NCI-H1417 (cell line): ENCODE measurements around the gene PSMB4.
"Not testable (repeated sequence)": the region's sequence is repeated elsewhere in the genome, so short reads cannot be mapped to it uniquely, and the experiment has no call there.

ENCODE experiments used
- DNase-seq, 3 experiments: peaks; one replicate each; lab custom pipeline; 2025; lab: John Stamatoyannopoulos, UW

Gene PSMB4

GRCh38 chr1:151386002-151386401 lies 13.4 kb upstream of the PSMB4 start:
- DNase-seq: no peak

DNA sequence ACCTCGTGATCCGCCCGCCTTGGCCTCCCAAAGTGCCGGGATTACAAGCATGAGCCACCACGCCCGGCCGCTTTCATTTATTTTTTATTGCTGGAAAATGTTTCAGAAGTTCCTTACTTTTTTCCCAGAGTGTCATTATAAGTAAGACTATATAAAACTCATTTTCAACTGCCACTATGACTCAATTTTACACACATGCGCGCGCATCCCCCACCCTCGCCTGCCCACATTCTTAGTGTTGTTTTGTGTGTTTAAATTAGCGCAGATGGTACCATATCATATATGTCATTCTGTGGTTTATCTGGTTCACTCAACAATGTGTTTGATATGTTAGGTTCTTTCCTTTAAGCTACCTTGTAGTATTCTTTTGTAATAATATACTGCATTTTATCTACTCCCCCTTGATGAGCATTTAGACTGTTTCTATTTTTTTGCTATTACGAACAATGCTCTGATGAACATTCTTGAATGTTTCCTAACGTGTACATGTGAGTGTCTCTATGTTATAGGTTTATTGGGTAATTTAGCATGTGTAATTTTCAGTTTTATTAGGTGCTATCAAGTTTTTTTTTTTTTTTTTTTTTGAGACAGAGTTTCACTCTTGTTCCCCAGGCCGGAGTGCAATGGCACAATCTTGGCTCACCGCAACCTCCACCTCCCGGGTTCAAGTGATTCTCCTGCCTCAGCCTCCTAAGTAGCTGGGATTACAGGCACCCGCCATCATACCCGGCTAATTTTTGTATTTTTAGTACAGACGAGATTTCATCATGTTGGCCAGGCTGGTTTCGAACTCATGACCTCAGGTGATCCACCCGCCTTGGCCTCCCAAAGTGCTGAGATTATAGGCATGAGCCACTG lies 8.9 kb upstream of the PSMB4 start:
- not testable (repeated sequence) for DNase-seq

DNA sequence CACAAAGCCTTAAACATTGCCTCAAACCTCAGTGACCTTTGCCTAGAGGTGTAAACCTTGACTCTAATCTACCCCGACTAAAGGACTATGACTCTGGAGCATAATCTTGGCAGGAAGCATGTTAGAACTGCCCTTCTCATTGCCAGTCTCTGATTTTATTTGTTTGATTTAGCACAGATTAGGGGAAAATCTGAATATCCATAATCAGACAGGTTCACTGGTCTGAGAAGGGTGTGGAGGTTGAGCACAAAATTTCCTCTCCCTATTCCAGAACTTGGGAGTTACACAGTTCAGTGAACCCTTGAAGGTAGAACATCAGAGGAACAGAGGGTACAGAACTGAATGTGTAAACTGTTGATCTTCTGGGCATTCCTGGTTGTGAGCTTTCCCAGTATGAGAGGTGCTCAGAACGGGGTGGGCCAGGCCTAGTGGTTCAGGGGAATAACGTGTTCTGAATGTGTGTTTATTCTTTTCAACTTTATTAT lies 8.3 kb upstream of the PSMB4 start:
- no peak for DNase-seq

GRCh38 chr1:151393583-151393982 lies 5.8 kb upstream of the PSMB4 start:
- DNase-seq: no peak

DNA sequence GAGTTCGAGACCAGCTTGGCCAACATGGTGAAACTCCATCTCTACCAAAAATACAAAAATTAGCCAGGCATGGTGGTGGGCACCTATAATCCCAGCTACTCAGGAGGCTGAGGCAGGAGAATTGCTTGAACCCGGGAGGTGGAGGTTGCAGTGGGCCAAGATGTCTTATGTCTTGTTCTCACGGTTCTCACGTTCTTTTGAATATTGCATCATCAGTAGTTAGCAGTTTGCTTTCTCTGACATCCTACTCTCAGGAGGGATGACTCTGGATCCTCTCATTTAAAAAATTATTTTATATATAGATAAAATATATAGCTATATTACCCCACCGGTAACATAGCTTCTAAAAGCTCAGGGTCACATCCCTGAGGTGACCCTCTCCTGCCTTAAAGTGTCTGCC lies 3.1 kb upstream of the PSMB4 start:
- not testable (repeated sequence) for DNase-seq

DNA sequence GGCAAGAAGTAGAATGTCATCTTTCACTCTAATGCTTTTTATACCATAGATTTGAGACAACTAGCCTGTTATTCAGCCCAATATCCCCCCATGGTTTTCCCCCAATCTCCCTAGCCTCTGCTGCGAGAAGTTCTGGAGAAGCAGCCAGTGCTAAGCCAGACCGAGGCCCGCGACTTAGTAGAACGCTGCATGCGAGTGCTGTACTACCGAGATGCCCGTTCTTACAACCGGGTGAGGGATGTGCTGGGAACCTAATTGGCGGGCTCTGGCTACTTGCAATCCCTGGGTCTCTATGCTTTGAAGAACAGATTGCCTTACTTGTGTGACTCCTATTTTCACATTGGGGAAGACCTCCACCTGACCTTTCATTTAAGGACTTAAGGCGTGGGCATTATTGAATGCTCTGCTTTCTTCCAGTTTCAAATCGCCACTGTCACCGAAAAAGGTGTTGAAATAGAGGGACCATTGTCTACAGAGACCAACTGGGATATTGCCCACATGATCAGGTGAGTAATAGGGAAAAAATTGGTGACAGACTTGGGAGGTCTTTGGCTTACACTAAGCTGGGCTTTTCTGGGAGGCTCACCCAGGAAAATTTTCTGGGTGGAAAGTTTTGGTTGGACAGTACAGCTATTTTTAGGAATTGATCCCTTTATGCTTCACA lies 1.9 kb downstream of the PSMB4 start:
- DNase-seq: no peak

DNA sequence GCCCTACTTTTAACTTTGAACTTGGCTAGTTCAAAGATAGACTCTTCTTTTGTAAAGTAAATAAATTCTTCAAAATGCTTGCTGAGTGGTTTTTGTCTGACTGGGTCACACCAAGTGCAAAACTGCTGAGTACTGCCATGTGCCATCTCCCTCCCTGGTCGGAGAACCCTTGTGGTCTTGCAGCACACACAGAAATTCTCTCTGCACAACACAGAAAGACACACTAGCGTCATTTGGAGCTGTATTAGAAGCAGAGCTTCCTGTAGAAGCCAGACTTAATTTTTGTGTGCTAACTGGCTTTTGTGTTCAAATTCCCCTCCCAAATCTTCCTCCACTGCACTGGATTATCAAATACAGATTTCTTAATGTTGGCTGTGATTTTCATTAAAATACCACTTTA lies 2.5 kb downstream of the PSMB4 start:
- no peak for DNase-seq

- no peak for DNase-seq
Measured at GRCh38 chr1:151402764-151403163, 3.4 kb downstream of the PSMB4 start.

GRCh38 chr1:151403612-151404011 lies 4.2 kb downstream of the PSMB4 start:
- DNase-seq: no peak

DNA sequence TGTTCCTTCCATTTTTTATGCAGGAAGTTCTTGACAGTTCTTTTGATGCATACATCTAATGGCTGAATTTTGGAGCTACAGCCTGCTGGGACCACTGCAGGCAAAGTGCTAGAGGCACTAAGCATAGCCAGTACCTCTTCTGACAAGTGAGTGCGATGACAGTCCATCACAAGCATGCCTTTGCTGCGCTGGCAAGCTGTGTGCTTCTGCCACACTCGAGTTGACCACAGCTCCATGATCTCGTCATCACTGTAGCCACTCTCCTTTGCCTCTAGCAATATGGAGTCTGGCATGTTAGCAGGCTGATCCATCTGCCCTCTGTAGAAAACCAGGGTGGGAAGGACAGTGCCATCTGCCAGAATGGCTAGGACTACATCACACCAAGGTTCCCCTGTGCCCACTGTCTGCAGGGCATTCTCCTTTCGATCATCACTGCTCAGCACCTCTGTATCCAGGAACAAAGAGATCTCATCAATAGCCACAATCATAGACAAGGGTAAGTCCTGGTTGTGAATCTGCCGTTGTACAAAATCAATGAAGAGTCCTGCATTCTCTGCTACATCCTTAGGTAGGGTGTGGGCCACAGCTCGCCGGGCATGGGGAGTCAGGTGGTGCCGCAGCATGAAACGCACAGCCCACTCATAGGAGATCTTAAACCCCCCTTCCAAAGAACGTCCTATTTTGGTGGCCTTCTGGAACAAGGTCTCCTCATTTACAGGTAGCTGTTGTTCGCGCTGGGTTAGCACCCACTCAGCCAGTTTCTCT lies 6.0 kb downstream of the PSMB4 start:
- DNase-seq: no peak

GRCh38 chr1:151406176-151406575 lies 6.8 kb downstream of the PSMB4 start:
- no peak for DNase-seq

GRCh38 chr1:151407304-151407703 lies 7.9 kb downstream of the PSMB4 start:
- DNase-seq: no peak

GRCh38 chr1:151408891-151409290 lies 9.5 kb downstream of the PSMB4 start:
- no peak for DNase-seq

DNA sequence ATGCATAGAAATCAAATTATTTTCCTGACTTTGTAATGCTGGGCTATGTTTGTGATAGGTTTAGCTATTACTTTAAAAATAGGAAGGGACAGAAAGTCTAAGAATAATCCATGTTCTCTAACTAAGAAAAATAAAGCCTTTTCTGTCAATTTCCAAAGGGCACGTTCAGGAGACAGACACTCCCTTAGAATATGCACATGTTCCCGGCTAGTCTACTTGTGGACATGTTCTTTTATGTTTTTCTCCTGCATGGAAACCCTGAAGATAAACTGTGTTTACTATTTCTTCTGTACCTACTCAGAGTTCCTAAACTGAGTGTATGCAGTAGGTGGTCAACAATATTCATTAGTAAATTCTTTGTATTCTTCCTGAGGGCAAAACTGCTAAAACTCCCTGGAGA lies 12.5 kb downstream of the PSMB4 start:
- no peak for DNase-seq

DNA sequence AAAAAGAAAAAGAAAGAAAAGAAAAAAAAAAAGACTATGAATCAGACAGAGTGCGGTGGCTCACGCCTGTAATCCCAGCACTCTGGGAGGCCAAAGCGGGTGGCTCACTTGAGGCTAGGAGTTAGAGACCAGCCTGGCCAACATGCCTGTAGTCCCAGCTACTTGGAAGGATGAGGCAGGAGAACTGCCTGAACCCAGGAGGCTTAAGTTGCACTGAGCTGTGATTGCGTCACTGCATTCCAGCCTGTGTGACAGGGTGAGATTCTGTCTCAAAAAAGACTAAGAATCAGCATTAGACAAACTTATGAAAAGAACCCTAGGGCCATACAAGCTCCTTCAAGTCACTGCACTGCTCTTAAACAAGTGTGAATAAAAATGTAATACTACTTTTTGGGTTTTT lies 16.9 kb downstream of the PSMB4 start:
- no peak for DNase-seq

DNA sequence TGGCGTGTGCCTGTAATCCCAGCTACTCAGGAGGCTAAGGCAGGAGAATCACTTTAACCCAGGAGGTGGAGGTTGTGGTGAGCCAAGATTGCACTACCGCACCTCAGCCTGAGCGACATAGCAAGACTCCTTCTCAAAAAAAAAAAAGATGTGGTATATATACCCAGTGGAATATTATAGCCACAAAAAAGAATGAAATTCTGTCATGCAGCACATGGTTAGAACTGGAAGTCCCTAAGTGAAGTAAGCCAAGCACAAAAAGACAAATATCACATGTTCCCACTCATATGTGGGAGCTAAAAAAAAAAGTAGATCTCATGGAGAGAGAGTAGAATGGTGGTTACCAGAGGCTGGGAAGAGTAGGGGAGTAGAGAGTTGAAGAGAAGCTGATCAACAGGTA lies 18.7 kb downstream of the PSMB4 start:
- DNase-seq: no peak

DNA sequence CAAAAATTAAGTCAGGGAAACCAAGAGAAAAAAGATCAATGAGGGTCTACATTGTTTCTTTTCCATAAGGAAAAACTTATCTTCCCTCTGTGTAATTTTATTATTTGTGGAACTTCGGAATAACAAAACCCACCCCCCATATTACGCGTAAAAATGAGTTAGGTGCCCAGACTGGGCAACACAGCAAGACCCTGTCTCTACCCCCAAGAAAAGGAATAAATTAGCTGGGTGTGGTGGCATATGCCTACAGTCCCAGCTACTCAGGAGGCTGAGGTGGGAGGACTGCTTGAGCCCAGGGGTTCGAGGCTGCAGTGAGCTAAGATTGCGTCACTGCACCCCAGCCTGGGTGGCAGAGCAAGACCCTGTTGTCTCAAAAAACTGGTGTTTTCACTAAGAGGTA lies 20.4 kb downstream of the PSMB4 start:
- no peak for DNase-seq

DNA sequence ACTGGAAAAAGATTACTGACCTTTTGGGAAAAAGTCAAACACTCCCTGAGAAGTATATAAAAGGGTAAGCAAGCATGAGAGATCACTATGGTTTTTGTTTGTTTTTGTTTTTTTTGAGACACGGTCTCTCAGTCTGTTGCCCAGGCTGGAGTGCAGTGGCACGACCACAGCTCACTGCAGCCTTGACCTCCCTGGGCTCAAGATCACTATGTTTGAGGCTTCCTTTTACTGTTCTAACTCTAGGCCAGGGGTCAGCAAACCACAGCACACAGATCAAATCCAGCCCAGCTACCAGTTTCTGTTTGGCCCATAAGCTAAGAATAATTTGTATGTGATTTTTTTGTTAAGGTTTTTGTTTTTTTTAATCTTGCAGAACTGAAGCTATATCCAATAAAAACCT lies 25.7 kb downstream of the PSMB4 start:
- DNase-seq: no peak

GRCh38 chr1:151428068-151428467 lies 28.7 kb downstream of the PSMB4 start:
- DNase-seq: no peak

GRCh38 chr1:151433827-151434226 lies 34.5 kb downstream of the PSMB4 start:
- not testable (repeated sequence) for DNase-seq

DNA sequence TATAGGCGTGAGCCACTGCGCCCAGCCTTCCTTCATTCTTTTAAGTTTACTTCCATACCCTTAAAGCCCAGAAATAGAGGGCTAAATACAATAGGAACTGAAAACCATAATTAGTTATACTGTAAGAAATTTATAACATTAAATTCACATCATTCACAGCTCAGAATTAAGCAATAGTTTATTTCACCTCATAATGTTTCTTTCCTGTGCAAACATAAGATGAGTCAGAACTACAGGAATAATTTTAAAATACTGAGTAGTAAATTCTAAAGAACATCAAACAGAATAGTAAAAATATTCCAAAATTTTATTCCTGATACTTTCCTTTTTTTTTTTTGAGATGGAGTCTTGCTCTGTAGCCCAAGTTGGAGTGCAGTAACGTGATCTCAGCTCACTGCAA lies 35.8 kb downstream of the PSMB4 start:
- DNase-seq: no peak

GRCh38 chr1:151436985-151437384 lies 37.6 kb downstream of the PSMB4 start:
- no peak for DNase-seq

GRCh38 chr1:151437396-151437795 lies 38.0 kb downstream of the PSMB4 start:
- not testable (repeated sequence) for DNase-seq
